Activated B cell treated with CpG ODN at 0.5 μM for 24 hours (primary cell): ENCODE measurements around the gene HIVEP2. TPM values are rescaled to one million over a fixed set of nuclear protein-coding genes. Genes with fewer than 3 reads are reported as not detected.

Experiments used
- ATAC-seq: fragments of 200-7000 bp; cut with Tn5 transposase; one replicate; pipeline ENCODE4 v1.10.0; 2021; ENCODE audit warnings: low read depth, mild to moderate bottlenecking, moderate library complexity
- CTCF ChIA-PET: fragments of 350-600 bp; sonication (Branson Sonifier 250); formaldehyde crosslinking; loops from one replicate; lab custom pipeline; 2021; ENCODE audit warnings: antibody characterized with exemption; lab: Charles Lee
- POLR2A ChIA-PET: fragments of 350-600 bp; sonication (Branson Sonifier 250); formaldehyde crosslinking; loops from one replicate; lab custom pipeline; 2021; ENCODE audit warnings: antibody characterized with exemption; lab: Charles Lee
- DNase-seq: peaks from one replicate; pipeline ENCODE4 v3.0.0; 2022
- H3K27ac Mint-ChIP-seq: one replicate; pipeline ENCODE4 v1.8.0; 2020; ENCODE audit warnings: mixed read lengths
- H3K27me3 Mint-ChIP-seq: one replicate; pipeline ENCODE4 v1.8.0; 2021; ENCODE audit warnings: mixed read lengths
- H3K36me3 Mint-ChIP-seq: one replicate; pipeline ENCODE4 v1.8.0; 2021; ENCODE audit warnings: low read depth, mixed read lengths
- H3K4me1 Mint-ChIP-seq: one replicate; pipeline ENCODE4 v1.8.0; 2021; ENCODE audit warnings: mixed read lengths
- H3K4me3 Mint-ChIP-seq: one replicate; pipeline ENCODE4 v1.8.0; 2020; ENCODE audit warnings: mild to moderate bottlenecking, mixed read lengths
- H3K9me3 Mint-ChIP-seq: one replicate; pipeline ENCODE4 v1.8.0; 2020; ENCODE audit warnings: mixed read lengths
- CTCF ChIP-seq: fragments of 200-600 bp; IDR thresholded peaks from one replicate; pipeline ENCODE4 v1.8.0; 2022; ENCODE audit warnings: antibody characterized with exemption, mild to moderate bottlenecking
- intact Hi-C: fragments of 100-400 bp; cut with micrococcal nuclease; formaldehyde crosslinking; loops from one replicate; pipeline ENCODE4 v1.15.1; 2024
- total RNA-seq: library from RNA; stranded (reverse); gene quantifications from 2 replicates; pipeline ENCODE4 v1.2.3, GENCODE V29; 2022

HIVEP2 gene
- total RNA-seq, 1 donor from 2014 or later = 25.4 TPM

- intact Hi-C loops = loop anchor here (1.0 kb wide), 1 partner anchor 9 kb away; no protein-coding TSS in a partner anchor
- H3K9me3 Mint-ChIP-seq = no peaks in the 10 kb centered on the region
- TF ChIP-seq CTCF = no peak
- POLR2A ChIA-PET = interaction anchor here (0.6 to 1.7 kb wide), 4 partner anchors 9 to 21 kb away, joined by 3 to 5 read pairs (median 4); no protein-coding TSS in a partner anchor
- peaks cover 56% of the 10 kb centered on the region for H3K4me1 Mint-ChIP-seq
- CTCF ChIA-PET = no interaction called here
- H3K27ac Mint-ChIP-seq = no peak overlapping the region
- no peaks in the 10 kb centered on the region for H3K27me3 Mint-ChIP-seq
- peaks cover 27% of the 10 kb centered on the region for H3K36me3 Mint-ChIP-seq
- DNase-seq (no peak), ATAC-seq (no peak)
- no peak overlapping the region for H3K4me3 Mint-ChIP-seq
These were observed 109.0 kb downstream of the HIVEP2 start for GRCh38 chr6:142835787-142836535.

GRCh38 chr6:142834853-142835252 is 110.1 kb downstream of the HIVEP2 start:
- intact Hi-C loops = loop anchor here (1.0 kb wide), 1 partner anchor 8 kb away; no protein-coding TSS in a partner anchor
- Mint-ChIP-seq H3K9me3 (no peaks in the 10 kb centered on the region), H3K4me1 (peaks cover 62% of the 10 kb centered on the region), H3K27me3 (no peaks in the 10 kb centered on the region), H3K27ac (no peak overlapping the region), H3K4me3 (no peak overlapping the region), H3K36me3 (peaks cover 37% of the 10 kb centered on the region)
- no peak for DNase-seq
- no peak for TF ChIP-seq CTCF
- ChIA-PET POLR2A (interaction anchor here (1.2 kb wide), 1 partner anchor 8 kb away, joined by 3 read pairs; no protein-coding TSS in a partner anchor), CTCF (no interaction called here)
- no peak for ATAC-seq

GRCh38 chr6:142833798-142834197 is 111.2 kb downstream of the HIVEP2 start:
- CTCF ChIA-PET = interaction anchor here (0.7 to 1.5 kb wide), 2 partner anchors 10 to 20 kb away, joined by 3 read pairs; no protein-coding TSS in a partner anchor
- POLR2A ChIA-PET = interaction anchor here (1.2 kb wide), 1 partner anchor 13 kb away, joined by 5 read pairs; no protein-coding TSS in a partner anchor
- Mint-ChIP-seq H3K27me3 (no peaks in the 10 kb centered on the region), H3K36me3 (peaks cover 43% of the 10 kb centered on the region), H3K4me3 (no peak overlapping the region), H3K4me1 (peaks cover 51% of the 10 kb centered on the region), H3K27ac (peak overlapping the region; percentile 25), H3K9me3 (no peaks in the 10 kb centered on the region)
- no peak for TF ChIP-seq CTCF
- ATAC-seq (no peak), DNase-seq (no peak)
- intact Hi-C loops = loop anchor here (1.0 kb wide), 1 partner anchor 9 kb away; no protein-coding TSS in a partner anchor

- ATAC-seq (peak; percentile 40), DNase-seq (no peak)
- CTCF ChIA-PET = interaction anchor here (0.5 to 1.5 kb wide), 2 partner anchors 9 to 26 kb away, joined by 3 read pairs; no protein-coding TSS in a partner anchor
- Mint-ChIP-seq H3K27ac (peak overlapping the region; percentile 46), H3K4me3 (no peak overlapping the region), H3K36me3 (peaks cover 43% of the 10 kb centered on the region), H3K27me3 (no peaks in the 10 kb centered on the region), H3K9me3 (no peaks in the 10 kb centered on the region), H3K4me1 (peaks cover 44% of the 10 kb centered on the region)
- intact Hi-C loops = loop anchor here (1.0 kb wide), 1 partner anchor 9 kb away; no protein-coding TSS in a partner anchor
- no peak for TF ChIP-seq CTCF
- POLR2A ChIA-PET = interaction anchor here (1.0 to 1.2 kb wide), 2 partner anchors 9 to 12 kb away, joined by 4 to 5 read pairs; no protein-coding TSS in a partner anchor
These were observed 111.9 kb downstream of the HIVEP2 start for GRCh38 chr6:142833054-142833453.

- Mint-ChIP-seq H3K27ac (peak overlapping the region; percentile 10), H3K4me1 (peaks cover 39% of the 10 kb centered on the region), H3K27me3 (no peaks in the 10 kb centered on the region), H3K4me3 (no peak overlapping the region), H3K9me3 (no peaks in the 10 kb centered on the region), H3K36me3 (peaks cover 46% of the 10 kb centered on the region)
- ChIA-PET POLR2A (no interaction called here), CTCF (no interaction called here)
- no peak for TF ChIP-seq CTCF
- intact Hi-C loops = no loop called here
- no peak for ATAC-seq
- DNase-seq = no peak
These were observed 114.2 kb downstream of the HIVEP2 start for GRCh38 chr6:142830807-142831206.
